ENCODE measurements around the gene APOBEC2.

Gene APOBEC2

DNA sequence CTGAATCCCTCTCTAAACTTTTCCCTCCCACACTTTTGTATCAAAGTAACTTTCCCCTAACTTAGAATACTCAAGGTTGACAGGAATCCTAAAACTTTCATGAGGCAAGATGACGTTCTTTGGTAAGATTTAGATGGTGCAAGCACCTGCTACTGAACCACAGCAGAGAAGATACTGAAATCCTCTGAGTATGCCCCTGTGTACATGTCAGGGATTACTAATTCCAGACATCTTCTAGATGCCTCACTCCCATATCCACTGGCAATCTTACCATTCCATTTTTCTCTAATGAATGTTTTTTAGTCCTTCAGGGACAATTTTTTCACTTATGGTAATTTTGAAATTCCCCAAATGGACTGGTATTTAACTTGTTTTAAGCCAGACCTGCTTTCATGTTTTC is 9.1 kb downstream of the APOBEC2 start:
- no peak for DNase-seq

DNA sequence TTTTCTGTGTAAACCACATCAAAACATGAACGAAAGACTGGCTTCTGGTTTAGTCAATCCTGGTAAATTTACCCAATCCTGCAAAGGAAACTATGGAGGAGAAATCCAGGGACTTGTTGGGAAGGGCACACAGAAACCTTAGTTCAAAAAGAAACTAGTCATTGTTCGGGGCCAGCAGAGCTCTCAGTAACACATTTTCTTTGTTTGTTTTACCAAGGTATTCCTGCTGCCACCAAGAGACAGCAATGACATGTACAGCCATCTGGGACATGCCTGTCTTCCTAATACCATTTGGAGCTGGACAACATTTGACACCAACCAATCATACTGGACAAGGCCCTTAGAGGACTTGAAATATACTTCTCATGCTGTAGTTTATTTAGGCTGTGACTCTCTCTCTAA is 10.9 kb downstream of the APOBEC2 start:
- DNase-seq: no peak

DNA sequence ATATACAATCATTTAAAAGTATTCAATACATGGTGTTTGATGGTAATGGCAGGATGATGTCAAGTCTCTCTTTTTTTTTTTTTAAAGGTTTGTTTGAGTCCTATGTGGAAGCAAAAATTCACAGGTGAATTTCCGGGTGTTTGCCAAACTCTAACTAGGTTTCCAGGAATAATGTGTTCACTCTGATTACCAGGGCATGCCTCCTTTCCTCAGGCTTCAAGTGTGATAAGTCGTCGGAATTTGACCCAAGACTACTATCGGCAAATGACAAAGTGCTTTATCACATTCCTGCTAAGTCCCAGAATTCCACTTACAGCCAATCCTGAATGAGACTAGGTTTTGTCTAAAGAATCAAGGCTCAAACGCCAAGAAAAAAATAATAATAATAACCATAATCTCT is 11.8 kb downstream of the APOBEC2 start:
- no peak for DNase-seq

DNA sequence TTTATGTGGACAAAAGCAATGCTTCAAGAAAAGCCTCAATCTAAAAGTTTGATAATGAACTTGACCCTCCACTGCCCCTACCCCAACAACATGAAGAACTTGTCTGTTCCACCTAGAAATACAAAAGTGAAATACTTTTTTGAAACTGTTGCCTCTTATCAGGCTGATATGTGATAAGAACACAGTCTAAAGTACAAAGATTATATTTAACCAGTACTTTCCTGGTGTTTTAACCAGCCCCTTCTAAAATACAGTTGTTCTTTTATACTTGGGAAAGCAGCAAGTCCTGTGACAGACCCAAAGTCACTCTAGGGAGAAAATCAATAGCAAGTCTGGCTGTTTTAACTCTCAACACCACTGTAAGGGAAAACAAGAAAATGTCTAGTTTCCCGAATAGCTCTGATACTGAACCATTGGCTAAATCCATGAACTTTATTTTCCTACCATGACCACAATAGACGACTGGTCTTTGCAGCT is 12.6 kb downstream of the APOBEC2 start:
- no peak for DNase-seq

DNA sequence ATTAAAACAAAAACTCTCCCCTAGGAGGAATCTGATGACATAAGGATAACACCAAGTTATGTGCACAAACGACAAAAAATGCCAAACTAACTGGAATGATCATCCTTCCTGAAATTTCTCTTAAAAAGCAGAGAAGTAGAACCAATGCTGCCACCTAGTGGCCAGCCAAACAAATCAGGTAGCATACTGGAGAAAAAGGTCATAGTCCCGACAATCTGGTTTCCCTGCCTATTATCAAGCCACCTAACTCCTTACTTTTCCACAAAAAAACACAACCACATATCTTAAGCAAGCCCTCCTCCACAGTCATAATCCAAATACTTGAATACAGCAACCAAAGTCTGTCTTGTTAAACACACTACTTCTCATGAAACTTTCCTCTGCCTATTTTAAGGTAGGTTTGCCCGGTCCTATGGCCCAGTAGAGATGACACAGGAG is 13.9 kb downstream of the APOBEC2 start:
- DNase-seq: peak; percentile 7 to 50

DNA sequence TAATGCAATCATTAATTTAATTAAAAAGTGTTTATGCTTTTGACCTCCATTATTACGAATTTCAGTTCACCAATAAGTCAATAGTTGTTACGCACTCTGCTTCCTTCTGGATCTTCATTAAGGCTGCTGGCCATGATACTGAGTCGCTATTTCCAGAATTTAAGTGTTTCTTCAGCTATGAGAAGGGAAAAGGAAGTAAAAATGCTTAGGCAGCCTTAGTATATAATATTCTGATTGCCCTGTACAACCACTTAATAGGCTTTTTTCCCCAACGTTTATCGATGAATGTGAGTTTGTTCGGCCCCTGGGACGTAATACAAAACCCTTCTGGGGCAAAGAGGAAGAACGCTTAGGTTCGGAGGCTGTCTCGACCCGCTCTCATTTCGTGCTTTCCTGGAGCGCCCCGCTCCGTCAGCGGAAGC is 18.5 kb downstream of the APOBEC2 start:
- no peak for DNase-seq

DNA sequence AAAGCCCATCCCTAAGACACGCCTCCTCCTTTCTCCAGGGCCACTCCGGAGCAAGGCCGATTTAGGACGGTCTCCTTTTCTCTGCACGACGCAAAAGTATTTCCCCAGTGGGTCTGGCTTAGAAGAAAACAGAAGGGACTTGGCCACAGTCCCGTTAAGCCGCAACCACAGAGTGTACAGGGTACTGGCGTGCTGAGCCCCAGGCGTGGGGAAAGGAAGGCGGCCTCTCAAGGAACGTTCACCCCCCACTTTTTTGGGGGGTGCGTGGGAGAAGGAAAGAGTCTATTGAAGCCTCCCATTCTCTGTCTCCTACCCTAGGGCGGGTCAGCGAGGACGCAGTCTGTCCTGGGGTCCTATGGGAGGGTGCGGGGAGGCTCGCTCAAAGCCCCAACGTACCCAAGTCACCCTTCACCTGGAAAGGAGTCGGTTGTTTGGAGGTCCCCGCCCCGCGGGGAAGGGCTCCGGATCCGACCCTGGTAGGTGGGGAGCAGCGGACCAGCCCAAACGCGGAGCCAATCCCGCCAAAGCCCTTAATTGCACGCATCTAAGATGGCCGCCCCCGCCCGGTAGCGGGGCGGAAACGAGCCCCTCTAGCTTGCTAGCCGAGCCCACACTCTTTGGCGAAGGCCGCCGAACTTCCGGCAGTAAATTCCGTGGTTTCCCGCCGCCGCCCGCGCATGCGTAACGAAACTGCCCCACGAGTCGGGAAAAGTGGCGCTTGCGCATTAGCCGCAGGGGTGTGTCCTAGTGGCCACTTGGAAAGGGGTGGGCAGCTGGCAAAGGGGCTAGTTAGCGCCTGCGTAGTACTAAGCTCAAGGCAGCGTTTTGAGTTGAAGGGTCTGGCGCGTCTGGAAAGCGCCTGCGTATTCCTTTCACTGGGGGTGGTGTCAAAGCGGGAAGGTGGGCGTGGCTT is 19.2 kb downstream of the APOBEC2 start, which contains the start of gene OARD1:
Gene OARD1 (minus strand): TSS at position 434 of the 913 bp plus-strand sequence. CDS start 722 bp downstream, outside the sequence.
- peak; percentile 100 for DNase-seq

DNA sequence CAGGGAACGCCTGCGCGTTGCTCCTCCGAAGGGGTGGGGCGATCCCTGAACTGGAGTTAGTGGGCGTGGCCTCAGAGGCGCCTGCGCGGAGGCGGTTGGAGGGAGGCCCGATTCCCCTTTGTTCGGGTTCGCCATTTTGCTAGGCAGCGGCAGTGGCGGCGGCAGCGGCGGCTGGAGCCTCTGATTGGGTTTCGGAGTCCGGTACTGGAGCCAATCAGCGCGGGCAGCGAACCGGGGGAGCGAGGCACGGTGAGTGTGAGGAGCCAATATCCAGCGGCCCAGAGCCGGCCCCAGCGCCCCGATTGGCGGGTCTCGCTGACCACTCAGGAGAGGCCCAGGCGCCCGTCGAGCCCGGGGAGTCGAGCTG is 19.8 kb downstream of the APOBEC2 start, which contains the start of gene NFYA:
Gene NFYA (plus strand): TSS at position 139 of the 367 bp plus-strand sequence. CDS start 6,116 bp downstream, outside the sequence.
- peak; percentile 100 for DNase-seq

DNA sequence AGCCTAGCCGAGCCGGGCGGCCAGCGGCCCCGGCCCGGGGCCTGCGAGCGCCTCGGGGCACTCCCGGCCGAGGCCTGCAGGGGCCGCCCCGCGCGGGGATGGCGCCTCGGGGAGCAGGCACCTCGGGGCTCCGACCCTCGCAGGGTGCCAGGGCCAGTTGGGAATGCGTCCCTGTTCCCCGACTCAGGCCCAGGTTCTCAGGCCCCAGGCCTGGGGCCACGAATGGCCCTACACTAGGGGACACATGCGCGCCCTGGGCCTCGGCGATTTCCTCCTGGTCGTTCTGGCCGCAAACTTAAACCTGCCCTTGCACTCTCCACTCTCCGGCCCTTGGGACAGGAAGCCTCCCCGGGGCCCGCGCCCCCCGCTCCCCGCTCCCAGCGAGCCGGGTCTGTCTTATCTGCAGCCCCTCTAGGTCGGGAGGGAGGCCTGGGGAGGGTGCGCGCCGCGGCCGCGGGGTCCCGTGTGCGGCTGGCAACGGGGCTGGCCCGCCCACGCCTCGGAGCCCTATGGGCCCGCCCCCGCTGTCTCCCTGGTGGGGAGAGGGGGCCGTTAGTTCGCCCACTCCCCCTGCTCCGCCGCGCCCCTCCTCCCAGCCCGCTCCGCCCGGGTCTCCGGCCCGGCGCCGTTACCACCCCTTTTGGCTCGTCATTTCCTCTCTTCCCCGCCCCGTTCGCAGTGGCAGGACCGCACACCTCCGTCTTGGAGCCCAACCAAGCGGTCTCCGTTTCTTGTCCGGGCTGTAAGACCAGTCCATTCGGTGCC is 20.4 kb downstream of the APOBEC2 start:
- DNase-seq: peak; percentile 58 to 81

DNA sequence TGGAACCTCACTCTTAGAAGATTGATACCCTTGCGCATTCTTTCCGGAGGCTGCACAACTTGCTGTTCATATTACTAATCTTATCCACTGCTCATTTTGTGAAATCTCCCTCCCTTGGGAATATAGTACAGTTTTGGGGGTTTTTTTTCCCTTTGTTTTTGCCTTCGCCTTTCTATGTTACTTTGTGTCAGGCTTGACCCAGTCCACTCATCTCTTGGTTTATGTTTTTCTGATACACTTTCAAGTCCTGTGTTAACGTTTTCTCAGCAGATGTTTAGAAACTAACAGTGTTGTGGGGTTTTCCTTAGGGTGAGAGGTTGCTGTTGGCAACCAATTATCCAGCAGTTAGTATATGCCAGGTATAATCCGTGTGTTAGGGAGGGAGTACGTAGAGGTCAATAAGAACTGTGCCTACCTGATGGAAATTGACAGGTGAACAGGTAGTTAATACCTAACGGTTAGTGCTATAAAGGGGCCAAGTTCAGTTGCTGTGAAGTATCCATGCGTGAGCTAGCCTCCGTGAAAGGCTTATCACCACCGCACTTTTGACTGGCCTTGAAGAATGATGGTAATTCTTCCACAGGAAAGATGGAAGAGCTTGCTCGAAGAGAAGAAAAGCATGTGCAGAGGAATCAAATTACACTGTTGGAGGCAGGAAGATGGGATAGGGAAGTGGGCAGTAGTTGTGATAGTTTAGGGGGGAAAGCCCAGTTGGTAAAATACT is 21.1 kb downstream of the APOBEC2 start:
- peak in 1 of 2 experiments; percentile 28 for DNase-seq

DNA sequence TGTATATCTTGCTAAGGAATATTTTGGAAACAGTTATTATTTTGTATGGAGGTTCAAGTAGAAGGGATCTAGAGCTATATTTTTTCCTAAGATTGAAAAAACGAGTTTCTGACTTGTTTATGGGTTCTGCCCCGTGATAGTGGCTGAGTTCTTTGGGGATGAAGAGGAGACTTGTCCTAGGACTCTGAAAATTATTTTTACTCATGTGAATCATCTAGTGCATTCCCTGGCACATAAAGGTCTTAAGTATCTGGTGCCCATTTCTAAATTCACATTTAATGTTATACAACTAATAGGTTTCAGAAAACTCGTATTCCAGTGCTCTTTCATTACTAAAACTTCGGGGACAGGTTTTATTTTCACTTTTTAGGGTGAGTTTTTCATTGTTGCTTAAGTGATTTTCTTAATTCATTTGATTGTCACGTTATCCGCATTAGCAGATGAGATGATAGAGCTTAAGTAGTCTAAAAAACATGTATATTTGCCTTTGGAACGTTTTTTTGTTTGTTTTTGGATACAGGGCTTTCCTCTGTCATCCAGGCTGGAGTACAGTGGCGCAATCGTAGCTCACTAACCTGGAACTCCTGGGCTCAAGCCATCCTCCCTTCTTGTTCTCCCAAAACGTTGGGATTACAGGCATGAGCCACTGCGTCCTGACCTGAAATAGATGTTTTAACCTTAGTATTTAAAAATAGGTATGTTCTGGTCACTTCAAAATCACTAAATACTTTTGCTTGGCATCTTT is 21.9 kb downstream of the APOBEC2 start:
- no peak for DNase-seq

DNA sequence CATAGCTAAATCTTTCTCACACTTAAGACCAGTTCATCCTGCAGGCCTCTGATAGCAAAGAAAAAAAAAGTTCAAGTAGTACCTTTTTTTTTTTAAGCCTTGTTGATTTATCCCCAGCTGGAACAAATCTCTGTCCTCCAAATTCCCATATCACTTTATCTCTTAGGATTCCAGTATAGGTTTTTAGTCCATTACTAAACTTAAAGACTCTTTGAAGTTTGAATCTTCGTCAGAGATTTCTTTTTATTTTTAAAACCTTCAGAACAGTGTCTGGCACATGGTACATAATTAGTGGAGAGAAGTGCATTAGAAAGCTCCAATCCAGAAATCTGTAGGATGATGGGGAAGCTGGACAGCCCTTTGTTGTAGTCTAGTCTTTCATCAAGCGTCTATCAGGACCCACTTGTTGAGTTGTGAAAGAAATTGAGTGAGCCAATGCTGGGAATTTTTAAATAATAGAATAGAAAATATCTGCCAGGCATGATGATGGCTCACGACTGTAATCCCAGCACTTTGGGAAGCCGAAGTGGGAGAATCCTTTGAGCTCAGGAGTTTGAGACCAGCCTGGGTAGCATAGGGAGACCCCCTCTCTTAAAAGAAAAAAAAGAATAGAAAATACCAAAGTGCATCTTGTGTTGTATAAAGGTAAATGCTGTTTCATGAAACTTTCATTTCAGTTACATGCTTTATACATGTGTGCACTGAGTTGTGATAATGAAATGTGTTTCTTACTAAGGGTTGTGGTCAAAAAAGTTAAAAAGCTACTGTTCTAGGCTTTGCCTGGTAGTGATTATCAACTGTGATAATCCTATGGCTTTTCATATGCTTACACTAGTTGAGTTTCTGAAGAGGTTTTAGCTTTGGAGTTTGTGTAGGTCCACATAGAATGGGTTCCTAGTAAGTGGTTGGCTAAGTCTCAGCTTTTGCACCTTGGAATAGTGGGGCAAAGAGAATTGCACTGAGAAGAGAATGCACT is 22.9 kb downstream of the APOBEC2 start:
- no peak for DNase-seq

DNA sequence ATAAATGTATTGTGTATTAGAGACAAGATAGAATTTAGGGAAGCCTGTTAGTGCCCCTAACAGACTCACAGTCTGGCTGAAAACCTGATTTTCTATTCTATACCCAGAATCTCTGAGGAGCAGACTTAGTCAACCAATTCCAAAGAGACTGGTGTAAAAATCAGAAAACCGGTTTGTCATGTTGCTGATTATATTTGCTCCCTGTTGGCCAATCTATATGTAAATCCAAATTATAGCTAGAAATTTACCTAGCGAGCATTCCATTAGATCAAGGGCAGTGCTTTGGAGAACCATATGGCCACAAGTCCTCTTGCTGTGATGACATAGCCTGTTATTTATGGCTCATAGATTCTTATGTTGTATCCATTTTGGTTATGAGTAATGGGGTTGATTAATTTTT is 24.5 kb downstream of the APOBEC2 start:
- DNase-seq: no peak

DNA sequence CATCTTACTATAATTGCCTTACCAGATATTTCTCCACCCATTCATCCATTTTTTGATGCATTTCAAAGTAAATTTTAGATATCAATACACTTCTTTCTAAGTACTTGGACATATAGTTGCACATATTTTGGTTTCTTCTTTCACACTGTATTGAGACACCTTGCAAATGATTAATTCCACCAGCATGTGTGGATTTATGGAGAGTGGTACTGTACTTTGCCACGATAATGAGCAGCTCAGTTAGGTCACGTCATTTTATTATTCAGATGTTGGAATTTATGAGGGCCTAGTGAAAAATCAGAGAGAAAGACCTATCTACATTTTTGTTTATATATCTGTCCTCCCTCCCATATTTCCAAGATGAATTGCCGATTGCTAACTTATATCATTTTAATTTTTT is 25.1 kb downstream of the APOBEC2 start:
- no peak for DNase-seq

DNA sequence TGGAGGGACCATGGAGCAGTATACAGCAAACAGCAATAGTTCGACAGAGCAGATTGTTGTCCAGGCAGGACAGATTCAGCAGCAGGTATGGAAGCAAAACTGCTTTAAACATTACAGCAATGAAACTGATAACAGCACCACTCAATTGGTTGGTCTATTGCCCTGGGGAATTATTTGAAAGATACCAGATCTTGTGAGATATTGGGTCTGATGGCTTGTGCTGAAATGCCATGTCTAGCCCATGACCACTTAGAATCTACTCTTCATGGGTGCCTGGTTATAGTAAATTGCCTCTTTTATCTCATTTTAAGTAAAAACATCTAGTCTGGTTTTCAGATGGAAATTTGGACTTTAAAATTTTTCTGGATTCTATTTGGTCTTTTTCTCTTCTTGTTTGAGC is 26.1 kb downstream of the APOBEC2 start:
- DNase-seq: no peak

DNA sequence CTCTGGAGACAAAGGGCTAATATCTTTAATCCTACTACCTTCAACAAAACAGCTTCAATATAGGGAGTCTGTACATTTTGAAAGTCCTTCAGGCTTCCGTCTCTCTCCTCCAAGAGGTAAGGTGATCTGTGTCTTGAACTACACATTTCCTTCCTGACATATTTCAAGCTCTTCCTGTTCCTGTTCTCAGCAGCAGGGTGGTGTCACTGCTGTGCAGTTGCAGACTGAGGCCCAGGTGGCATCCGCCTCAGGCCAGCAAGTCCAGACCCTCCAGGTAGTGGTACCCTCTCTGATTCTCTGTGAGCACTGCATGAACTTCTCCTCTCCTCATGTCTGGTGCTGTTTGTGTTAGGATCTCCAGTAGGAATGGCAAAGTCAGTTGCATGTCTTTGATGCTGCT is 27.6 kb downstream of the APOBEC2 start:
- no peak for DNase-seq

DNA sequence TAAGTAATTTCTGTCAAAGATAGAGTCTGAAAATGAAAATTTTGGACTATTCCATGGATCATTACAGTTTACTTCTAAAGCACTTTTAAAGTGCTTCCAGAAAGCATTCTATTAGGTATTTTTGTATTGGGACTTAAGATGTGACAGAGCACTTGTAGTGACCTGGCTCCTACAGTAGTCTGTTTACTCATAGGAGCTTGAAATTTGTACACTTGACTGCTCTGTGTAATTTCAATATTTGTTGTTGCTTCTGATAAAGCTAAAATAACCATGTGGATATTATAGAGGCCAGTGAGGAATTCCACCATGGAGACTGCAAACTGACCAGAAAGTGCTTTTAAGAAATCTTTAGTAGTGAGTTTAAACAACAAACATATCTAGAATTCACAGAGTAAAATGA is 30.1 kb downstream of the APOBEC2 start:
- no peak for DNase-seq

DNA sequence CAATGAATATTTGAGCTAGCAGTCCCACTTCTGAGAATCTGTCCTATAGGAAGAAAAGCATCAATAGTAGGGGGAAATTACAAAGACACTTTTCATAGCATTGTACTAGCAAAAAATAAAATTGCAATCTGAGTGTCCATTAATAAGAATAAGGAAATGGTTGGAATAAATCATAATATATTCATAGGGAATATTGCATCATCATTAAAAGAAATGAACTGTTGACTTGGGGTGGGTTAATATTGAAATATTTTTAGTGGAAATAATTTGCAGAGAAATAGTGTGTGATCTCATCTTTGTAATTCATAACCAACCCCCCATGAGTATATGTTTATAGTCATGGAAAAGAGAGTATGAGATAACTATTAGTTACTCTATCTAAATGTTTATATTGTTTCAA is 32.2 kb downstream of the APOBEC2 start:
- no peak for DNase-seq

DNA sequence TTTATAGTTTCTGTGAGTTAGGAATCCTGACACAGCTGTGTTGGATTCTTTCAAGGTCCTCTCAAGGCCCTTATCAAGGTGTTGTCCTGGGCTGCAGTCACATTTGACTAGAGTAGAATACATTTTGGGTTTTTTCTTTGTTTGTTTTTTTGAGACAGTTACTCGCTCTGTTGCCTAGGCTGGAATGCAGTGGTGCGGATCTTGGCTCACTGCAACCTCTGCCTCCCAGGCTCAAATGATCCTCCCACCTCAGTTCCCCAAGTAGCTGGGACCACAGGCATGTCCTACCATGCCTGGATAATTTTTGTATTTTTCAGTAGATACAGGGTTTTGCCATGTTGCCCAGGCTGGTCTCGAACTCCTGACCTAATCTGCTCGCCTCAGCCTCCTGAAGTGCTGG is 35.4 kb downstream of the APOBEC2 start:
- DNase-seq: no peak

DNA sequence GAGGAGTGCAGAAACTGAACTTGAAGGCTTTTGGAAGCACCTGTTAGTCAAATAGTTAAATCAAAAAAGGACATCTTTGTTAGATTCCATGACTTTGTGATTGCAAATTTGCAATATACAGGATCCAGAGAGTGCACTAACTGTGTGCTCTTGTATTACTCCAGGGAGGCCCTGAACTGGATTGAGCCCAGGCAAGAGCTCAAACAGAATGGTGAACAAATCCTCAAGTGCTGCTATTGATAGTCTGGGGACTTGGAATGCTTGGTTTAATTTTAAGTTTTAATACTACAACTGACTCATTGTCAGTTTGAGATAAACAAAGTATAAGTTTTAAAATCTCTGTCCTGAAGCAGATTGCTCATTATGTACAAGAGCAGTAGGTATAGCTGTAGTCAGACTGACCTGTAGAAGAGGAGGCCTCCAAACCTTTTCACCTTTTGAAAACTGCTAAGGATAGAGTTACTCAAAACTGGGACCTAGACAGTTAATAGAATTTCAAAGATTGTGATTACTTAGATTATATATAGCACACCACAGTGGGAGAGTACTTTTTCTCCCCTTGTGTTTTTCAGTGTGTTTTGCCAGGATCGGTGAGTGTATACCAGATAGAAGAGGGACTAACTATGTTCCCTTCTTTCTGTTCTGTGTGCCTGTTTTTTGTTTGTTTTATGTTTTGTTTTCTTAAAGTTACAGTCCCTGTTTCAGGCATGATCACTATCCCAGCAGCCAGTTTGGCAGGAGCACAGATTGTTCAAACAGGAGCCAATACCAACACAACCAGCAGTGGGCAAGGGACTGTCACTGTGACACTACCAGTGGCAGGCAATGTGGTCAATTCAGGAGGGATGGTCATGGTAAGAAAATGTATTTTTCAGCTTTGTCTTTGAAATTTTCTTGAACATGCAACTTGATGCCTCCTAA is 38.1 kb downstream of the APOBEC2 start:
- DNase-seq: no peak

All from SW 1271 (cell line).